Activated CD8-positive, alpha-beta memory T cell treated with anti-CD3 and anti-CD28 coated beads, Interleukin-2, amount 50 U/mL, for 24 hours (primary cell): ENCODE data around the gene UNC93B1.
A peak's percentile ranks its signal among the peaks of the same experiment; 100 is the strongest.
"Not testable (repeated sequence)": the region's sequence is repeated elsewhere in the genome, so short reads cannot be mapped to it uniquely, and the experiment has no call there.

Experiments
- DNase-seq: peaks from one replicate; pipeline ENCODE4 v3.0.0-alpha.2; 2020; ENCODE audit errors: extremely low read depth

UNC93B1 gene

GRCh38 chr11:67991347-67992121 lies 12.4 kb downstream of the UNC93B1 start:
- not testable (repeated sequence) for DNase-seq

- not testable (repeated sequence) for DNase-seq
These were observed 13.2 kb downstream of the UNC93B1 start for GRCh38 chr11:67990546-67991346.

GRCh38 chr11:67985302-67985701 lies 18.6 kb downstream of the UNC93B1 start:
- not testable (repeated sequence) for DNase-seq

- no peak for DNase-seq
These were observed 19.9 kb downstream of the UNC93B1 start for GRCh38 chr11:67983951-67984350.

GRCh38 chr11:67982255-67982857 lies 21.5 kb downstream of the UNC93B1 start:
- not testable (repeated sequence) for DNase-seq

- not testable (repeated sequence) for DNase-seq
These were observed 22.7 kb downstream of the UNC93B1 start for GRCh38 chr11:67981226-67981625.

- DNase-seq, result not testable (repeated sequence)
These were observed 25.0 kb downstream of the UNC93B1 start for GRCh38 chr11:67978766-67979418.

- not testable (repeated sequence) for DNase-seq
These were observed 29.2 kb downstream of the UNC93B1 start for GRCh38 chr11:67974746-67975145.

- not testable (repeated sequence) for DNase-seq
These were observed 38.0 kb downstream of the UNC93B1 start for GRCh38 chr11:67965830-67966348.

GRCh38 chr11:67964746-67965145 lies 39.2 kb downstream of the UNC93B1 start:
- not testable (repeated sequence) for DNase-seq

GRCh38 chr11:67963879-67964278 lies 40.0 kb downstream of the UNC93B1 start:
- not testable (repeated sequence) for DNase-seq

- not testable (repeated sequence) for DNase-seq
These were observed 40.7 kb downstream of the UNC93B1 start for GRCh38 chr11:67963217-67963616.

- not testable (repeated sequence) for DNase-seq
These were observed 47.7 kb downstream of the UNC93B1 start for GRCh38 chr11:67956236-67956635.

GRCh38 chr11:67955461-67956007 lies 48.4 kb downstream of the UNC93B1 start:
- peak; percentile 25 for DNase-seq

- not testable (repeated sequence) for DNase-seq
These were observed 48.9 kb downstream of the UNC93B1 start for GRCh38 chr11:67954971-67955370.

GRCh38 chr11:67954251-67954650 lies 49.6 kb downstream of the UNC93B1 start:
- not testable (repeated sequence) for DNase-seq

GRCh38 chr11:67950705-67951104 lies 53.2 kb downstream of the UNC93B1 start:
- DNase-seq, result not testable (repeated sequence)

- not testable (repeated sequence) for DNase-seq
These were observed 56.1 kb downstream of the UNC93B1 start for GRCh38 chr11:67947785-67948184.

GRCh38 chr11:67946403-67946802 lies 57.5 kb downstream of the UNC93B1 start:
- DNase-seq, result not testable (repeated sequence)

GRCh38 chr11:67943406-67943805 lies 60.5 kb downstream of the UNC93B1 start:
- DNase-seq, result not testable (repeated sequence)
